ENCODE results near the gene AQP11.
"Not testable (repeated sequence)": the region's sequence is repeated elsewhere in the genome, so short reads cannot be mapped to it uniquely, and the experiment has no call there.

Gene AQP11, protein sequence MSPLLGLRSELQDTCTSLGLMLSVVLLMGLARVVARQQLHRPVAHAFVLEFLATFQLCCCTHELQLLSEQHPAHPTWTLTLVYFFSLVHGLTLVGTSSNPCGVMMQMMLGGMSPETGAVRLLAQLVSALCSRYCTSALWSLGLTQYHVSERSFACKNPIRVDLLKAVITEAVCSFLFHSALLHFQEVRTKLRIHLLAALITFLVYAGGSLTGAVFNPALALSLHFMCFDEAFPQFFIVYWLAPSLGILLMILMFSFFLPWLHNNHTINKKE

DNA sequence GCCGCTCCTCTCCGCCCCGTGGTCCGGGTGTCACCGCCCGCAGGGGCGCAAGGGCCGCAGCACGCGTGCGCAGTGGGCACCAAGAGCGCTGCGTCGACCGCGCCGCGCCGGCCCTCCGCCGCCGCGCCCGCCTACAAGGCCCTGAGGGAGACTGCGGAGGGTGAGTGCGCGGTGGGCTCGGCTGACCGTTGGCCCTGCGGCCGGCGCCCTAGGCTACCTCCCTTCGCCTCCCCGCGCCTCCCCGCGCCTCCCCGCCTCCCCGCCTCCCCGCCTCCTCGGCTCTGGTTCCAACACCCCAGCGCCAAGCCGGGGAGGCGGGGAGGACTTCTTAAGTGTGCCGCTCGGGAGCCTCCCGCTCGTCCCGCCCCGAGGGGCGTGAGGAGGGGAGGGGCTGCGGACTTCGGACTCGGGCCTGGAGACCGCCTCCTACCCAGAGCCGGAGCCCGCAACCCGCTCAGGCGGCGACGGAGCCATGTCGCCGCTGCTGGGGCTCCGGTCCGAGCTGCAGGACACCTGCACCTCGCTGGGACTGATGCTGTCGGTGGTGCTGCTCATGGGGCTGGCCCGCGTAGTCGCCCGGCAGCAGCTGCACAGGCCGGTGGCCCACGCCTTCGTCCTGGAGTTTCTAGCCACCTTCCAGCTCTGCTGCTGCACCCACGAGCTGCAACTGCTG, at the start of gene AQP11:
Gene AQP11, plus strand, starts transcription at position 433 of the 673 bp plus-strand sequence. Its CDS starts 40 bp downstream, at position 473.
- DNase-seq, result peak in 50 of 51 donors; percentile 37 to 90 (median 78)

DNA sequence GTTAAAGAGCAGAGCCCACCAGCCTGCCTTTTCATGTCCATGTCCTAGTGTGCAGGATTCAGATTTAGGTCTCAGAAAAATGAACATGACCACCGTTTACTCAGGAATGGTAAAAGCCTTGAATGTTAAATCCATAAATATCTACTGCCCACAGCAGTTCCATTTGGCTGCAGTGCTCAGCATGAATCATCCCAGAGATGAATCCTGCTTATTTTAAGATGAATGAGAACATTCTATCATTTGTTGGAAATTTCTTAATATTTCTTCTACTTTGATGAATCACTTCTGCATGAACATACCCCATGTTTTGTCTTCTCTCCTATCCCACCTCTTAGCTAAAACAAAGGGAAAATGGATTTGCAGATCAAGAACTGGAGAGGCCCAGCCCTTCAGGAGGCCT, 47.5 kb upstream of the AQP11 start:
- no peak for DNase-seq

DNA sequence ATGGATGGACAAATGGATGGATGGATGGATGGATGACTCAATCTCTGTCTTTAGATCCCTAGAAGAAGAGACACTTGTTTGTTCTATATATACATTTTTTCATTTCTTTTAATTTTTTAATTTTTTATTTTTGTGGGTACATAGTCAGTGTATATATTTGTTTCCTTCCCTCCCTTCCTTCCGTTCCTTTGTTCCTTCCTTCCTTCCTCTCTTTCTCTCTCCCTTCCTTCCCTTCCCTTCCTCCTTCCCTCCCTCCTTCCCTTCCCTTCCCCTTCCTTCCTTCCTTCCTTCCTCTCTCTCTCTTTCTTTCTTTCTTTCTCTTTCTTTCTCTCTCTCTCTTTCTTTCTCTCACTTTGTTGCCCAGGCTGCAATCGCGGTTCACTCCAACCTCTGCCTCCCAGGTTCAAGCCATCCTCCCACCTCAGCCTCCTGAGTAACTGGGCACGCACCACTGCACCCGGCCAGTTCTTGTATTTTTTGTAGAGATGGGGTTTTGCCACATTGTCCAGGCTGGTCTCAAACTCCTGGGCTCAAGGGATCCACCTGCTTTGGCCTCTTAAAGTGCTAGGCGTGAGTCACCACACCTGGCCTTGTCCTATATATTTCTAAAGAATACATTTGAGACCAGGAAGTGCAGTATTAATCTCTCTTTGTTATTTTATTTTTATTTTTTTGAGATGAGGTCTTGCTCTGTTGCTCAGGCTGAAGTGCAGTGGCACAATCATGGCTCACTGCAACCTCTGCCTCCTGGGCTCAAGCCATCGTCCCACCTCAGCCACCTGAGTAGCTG, 42.5 kb upstream of the AQP11 start:
- DNase-seq, result no peak

DNA sequence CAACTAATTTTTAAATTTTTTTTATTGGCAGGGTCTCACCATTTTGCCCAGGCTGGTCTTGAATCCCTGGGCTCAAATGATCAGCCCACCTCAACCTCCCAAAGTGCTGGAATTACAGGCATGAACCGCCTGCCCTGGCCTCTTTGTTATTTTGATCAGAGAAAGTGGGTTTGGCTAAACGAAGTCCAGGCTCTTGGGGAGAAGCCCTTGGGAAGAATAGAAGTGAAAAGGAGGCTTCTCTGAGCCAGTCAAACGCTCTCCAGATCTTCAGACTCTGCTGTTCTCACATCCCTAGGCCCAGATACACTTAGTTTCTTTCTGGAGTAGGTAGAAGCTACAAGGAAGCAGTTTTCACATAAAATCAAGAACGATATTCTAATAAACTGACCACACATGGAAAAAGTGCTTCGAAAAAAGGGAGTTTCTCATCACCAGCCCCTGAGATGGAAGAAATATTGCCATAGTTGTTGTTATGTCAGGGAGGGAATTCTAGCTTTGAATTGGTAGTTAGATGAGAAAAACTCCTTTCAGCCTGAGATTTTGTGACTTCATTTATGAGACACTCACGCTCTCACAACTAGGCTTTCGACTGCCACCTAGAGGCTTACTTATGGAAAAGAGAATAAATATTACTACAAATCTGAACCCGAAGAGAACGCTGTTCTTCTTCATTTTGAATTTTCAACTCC, 41.7 kb upstream of the AQP11 start:
- DNase-seq, result peak in 15 of 51 donors; percentile 3 to 80 (median 30)

DNA sequence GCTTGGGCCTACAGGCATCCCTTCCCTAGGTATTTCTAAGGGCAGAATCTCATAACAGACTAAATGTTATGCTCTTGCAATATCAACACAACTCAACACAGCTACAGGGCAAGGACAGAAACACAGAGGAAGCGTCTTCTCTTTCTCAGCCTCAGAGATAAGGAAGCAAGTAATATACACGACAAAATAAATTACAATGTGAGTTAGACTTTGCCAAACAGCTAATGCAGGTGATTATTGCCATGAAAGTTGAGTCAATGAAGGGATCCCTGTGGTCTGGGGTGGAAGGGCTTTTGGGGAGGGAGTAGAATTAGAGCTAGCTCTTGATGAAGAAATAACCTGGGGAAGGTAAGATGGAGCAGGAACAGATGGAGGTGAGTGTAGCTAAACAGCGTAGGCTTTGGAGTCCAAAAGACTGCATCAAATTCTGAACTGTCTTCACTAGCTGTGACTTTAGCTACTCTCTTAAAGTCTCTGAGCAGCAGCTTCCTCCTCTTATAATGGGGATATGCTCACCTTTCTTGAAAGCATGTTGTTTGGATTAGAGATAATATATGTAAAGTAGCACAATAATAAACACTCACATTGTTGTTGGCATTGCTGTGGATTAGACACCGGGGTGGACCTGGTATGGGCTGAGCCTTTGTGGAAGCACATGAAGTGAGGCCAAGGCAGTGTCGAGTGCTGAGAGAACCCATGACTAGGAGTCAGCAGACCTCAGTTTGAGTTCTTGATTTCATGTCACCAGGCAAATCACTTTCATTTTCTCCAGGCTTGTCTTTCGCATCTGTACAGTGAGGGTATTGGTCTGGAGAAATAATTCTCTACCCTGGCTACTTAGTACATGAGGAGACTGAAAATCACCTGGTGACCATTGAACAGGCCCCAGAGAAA, 41.0 kb upstream of the AQP11 start:
- DNase-seq, result no peak

DNA sequence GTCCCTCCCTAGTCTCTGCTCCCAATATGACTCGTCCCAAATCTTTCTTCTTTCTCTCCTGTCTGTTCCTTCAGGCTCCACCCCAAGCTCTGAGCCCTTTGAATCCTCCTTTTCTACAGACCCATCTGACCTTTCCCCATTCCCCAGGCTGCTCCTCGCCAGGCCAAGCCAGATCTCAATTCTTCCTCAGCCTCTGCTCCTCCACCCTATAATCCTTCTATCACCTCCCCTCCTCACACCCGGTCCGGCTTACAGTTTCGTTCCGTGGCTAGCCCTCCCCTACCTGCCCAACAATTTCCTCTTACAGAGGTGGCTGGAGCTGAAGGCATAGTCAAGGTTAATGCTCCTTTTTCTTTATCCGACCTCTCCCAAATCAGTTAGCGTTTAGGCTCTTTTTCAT, 38.3 kb upstream of the AQP11 start:
- not testable (repeated sequence) for DNase-seq

DNA sequence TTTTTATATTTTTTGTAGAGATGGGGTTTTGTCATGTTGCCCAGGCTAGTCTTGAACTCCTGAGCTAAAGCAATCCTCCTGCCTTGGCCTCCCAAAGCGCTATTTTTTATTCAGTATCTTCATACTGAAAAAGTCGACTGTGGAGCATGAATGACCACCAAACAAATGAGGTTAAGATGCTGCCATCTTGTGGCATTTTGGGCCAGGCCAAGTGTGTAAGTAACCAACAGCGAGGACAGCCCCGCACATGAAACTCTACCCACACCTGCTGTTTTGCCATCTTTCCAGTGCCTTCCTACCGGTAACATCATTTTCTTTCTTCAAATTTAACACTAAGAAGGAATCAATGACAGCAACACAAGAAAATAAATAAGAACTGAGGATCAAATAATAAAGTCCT, 32.2 kb upstream of the AQP11 start:
- DNase-seq, result peak in 10 of 51 donors; percentile 3 to 29 (median 6)

DNA sequence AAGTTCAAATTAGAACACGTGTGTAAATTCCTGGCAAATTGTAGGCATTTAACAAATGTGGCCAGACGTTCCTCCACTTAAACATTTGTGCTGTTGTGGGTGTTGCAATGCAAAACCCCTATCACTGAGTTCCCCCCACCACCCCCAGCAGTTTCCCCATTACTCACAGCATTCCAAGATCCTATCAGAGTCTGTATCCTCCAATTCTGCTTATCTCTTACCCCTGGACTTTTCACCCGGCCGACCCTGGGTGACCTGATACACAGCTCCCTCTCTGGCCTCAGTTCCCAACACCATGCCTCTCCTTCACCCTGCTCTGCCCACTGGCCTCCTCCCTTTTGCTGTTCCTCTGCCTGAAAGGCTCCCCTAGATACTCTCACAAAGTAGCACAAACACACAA, 31.4 kb upstream of the AQP11 start:
- no peak for DNase-seq

DNA sequence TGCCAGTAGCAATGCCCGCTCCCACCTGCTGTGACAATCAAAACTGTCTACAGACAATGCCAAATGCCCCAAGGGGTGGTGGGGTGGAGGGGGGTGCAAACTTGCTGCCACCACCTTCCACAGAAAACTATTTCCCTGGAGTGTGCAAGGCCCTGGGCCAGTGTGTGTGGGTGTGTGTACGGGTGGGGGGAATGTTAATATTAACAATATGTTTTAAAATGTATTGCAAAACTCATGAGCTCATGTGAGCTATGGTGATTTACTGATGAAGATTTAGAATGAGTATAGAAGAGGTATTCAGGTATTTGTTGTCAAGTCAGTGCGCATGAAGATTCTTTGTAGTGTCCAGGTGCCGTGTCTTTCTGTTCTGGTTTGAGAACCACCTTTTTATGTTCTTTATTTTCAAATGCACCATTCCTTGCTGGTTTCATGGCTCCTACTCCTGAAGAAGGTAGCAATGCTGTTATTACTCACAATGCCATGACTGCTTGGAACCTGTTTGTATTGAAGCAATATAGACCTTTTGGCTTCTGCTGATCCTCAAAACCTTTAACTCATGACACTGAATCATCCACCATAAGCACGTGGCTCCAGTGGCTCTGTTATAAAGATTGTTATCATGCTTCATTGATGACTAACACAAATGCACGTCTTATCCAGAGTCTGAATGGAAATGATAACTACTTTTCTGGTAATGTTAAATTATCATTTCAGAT, 29.9 kb upstream of the AQP11 start:
- no peak for DNase-seq

DNA sequence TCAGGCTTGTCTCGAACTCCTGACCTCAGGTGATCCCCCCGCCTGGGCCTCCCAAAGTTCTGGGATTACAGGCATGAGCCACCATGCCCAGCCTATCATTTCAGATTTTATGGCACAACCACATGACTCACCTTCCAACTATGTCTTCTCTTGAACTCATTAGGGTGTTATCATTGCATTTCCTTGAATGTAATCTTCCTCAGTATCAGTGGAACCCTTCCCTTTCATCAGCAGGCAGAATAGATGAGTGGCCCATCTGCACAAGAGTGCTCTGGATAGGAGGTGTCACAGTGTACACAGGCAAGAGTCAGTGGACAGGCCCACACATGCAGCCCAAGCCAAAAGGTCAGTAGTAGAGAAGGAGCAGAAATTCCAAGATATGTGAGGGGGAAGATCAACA, 29.1 kb upstream of the AQP11 start:
- DNase-seq, result no peak

DNA sequence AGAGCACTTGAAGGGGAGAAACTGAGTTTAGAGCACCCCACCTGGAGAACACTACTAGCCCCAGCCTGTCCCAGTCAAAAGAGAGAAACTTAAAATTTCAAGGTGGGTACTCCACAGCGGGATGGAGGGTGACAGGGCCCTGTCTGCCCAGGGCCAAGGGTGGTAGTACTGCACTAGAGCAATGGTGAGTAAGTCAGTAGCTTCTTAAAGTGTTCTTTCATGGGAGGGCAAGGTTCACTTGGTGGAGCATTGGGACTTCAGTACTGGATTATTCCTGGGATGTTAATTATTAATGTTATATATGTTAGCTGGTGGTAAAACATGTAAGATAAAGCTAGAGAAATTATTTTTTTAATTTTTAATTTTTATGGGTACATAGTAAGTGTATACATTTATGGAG, 28.5 kb upstream of the AQP11 start:
- no peak for DNase-seq

DNA sequence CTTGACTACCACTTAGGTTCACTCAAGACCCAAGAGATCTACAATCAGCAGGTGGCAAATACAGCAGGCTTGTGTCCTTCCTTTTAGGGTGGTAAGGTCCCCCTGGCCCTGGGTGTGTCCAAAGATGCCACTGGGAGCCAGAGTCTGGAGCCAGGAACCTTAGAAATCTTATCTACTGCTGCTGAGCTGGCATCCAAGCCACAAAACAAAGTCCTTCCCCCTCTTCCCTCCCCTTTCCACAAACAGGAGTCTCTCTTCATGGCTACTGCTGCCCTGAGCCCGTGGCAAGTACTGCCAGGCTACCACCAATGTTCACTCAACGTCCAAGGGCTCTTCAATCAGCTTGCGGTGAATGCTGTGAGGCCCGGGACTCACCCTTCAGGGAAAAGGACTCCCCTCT, 21.4 kb upstream of the AQP11 start:
- DNase-seq, result no peak

DNA sequence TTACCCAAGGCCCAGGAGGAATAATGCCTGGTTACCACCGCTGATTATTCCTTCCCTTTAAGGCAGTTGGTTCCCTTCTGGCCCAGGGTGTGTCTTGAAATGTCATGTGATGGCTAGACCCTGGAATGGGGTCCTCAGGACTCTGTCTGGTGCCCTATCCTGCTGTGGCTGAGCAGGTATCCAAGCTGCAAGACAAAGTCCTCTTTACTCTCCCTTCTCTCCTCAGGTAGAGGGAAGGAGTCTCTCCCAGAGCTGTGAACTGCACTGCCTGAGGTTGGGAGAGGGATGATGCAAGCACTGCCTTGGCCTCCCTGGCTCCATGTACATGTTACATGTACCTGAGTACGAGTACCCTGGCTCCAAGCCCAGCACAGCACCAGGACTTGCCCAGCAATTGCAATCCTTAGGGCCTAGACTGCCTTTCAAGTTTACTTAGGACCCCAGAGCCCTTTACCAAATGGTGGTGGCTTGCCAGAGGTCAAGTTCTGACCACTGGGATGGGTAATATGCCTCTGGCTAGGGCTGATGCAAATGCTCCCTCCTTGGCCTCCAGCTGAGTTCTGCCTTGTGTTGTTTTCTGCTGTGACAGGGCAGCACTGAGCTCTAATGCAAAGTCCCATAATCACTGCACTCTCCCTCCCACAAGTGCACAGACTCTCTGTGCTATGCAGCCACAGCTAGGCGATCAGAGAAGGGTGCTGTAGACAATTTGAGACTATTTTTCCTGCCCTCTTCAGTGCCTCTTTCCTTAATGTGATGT, 20.7 kb upstream of the AQP11 start:
- DNase-seq, result no peak

DNA sequence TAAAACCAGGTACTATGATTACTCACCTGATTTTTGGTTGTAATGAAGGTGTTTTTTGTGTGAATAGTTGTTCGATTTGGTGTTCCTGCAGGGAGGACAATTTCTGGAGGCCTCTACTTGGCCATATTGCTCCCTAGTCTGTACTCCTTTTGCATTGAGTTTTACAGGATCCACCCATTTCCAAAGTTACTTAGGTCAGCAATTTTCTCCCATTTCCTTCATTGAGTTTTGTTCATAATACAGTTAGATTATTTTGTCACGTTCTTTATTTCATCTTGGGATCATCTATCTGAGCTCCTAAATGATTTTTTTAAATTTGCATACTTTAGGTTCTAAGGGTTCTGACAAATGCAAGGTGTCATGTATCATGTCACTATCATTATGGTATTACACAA, 20.1 kb upstream of the AQP11 start:
- no peak for DNase-seq

DNA sequence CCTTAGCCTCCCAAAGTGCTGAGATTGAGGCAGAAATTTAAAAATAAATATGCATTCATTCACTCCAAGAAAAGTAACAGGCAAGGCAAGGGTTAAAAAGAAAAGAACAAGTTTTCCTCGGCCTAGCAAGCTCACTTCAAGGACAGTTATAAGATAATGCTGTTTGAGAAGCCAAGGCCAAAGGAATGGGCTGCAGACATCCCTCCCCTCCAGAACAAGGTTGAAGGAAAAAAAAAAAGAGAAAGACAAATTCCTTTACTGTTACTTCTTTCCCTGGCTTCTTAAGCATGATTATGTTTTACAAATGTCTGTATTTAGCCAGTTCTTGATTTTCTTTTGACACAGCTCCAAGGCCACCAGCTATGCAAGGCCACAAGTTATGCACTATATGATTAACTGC, 18.9 kb upstream of the AQP11 start:
- DNase-seq, result not testable (repeated sequence)

DNA sequence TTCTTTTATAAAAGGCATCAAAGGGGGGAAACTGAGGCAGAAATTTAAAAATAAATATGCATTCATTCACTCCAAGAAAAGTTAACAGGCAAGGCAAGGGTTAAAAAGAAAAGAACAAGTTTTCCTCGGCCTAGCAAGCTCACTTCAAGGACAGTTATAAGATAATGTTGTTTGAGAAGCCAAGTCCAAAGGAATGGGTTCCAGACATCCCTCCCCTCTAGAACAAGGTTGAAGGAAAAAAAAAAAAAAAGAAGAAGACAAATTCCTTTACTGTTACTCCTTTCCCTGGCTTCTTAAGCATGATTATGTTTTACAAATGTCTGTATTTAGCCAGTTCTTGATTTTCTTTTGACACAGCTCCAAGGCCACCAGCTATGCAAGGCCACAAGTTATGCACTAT, 14.3 kb upstream of the AQP11 start:
- DNase-seq, result not testable (repeated sequence)

DNA sequence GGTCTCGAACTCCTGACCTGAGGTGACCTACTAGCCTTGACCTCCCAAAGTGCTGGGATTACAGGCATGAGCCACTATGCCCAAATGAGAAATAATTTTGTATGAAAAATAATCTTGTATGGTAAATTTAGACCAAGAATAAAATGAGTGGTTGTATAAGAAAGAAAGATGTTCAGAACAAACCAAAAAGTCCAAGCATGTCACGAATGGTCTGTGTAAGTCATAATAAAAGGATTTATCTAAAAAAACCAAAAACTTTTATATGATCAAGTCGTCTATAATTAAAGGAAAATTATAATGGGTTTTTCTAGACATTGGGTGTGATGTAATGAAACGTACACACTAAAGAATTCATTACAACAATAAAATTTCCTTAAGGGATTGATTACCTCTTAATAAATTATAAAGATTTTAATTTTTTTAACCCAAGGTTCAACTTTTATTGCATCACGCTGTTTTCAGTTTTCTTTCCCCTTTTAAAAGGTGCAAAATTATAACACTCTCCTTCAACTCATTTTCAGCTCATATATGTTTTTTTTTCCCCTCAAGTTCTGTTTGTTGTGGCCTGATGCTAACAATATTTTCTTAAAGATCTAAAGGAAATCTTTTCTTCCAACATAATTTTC, 8.9 kb upstream of the AQP11 start:
- no peak for DNase-seq

DNA sequence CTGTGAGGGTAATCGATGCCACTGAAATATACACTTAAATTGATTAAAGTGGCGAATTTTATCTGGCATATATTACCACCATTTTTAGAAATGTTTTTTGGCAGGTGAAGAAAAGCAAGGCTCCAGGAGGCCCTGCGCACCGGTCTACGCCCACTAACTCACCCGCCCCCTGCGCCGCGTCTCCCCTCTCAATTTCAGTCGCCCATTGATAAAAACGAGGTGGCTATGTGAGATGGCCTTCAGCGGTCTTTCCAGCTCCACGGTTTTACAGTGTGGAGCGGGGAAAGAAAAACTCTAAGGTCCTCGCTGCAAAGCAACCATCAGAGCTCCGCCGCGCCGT, 602 bp upstream of the AQP11 start:
- no peak for DNase-seq

DNA sequence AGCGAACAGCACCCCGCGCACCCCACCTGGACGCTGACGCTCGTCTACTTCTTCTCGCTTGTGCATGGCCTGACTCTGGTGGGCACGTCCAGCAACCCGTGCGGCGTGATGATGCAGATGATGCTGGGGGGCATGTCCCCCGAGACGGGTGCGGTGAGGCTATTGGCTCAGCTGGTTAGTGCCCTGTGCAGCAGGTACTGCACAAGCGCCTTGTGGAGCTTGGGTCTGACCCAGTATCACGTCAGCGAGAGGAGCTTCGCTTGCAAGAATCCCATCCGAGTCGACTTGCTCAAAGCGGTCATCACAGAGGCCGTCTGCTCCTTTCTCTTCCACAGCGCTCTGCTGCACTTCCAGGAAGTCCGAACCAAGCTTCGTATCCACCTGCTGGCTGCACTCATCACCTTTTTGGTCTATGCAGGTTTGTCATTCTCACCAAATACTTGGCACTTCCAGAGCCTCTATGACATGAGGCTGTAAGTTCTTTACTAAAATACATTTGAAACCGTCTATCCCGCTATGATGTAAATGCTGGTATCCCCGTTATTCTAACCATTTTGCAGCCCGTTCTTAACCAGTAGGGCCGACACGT, 535 bp downstream of the AQP11 start:
- peak in 44 of 51 donors; percentile 8 to 78 (median 57) for DNase-seq

Measured in hypothalamus (tissue), 51 donors.